GM21423 (cell line): ENCODE measurements around the gene ORAI3.
A peak's percentile ranks its signal among the peaks of the same experiment; 100 is the strongest.
"Not testable (repeated sequence)": the region's sequence is repeated elsewhere in the genome, so short reads cannot be mapped to it uniquely, and the experiment has no call there.

ENCODE experiments used
- ATAC-seq: cut with Tn5 transposase; IDR thresholded peaks from one replicate; pipeline ENCODE4 v1.9.1; 2021; ENCODE audit warnings: mild to moderate bottlenecking, moderate library complexity; ENCODE audit not compliant: unreplicated experiment

The ORAI3 gene

DNA sequence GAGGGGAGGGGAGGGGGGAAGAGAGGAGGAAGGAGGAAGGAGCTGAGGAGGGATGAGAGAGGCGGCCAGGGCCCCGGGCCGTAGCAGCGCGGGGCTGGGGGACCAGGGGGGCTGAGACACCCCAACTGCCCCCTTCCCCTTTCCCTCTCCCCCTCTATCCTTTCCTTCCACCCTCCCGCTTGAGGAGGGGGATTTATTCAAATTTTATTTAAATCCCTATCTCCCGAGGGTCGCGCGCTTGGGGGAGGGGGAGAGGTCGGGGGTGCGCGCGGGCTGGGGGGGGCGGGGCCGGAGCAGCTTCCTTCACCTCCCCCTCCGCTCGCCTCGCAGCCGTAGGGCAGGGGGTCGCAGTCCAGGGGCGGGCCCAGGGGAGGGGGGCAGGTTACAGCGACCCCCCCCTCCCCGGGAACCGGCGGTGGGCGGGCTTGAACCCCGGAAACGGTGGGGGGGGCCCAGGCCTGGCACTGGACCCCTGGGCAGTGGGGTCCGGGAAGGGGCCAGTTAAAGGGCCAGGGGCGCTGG lies 25.3 kb upstream of the ORAI3 start, which contains the start of gene FBXL19:
FBXL19 (plus strand) TSS at position 19 of the 522 bp plus-strand sequence. CDS start 2,183 bp downstream, outside the sequence.
- no peak for ATAC-seq

DNA sequence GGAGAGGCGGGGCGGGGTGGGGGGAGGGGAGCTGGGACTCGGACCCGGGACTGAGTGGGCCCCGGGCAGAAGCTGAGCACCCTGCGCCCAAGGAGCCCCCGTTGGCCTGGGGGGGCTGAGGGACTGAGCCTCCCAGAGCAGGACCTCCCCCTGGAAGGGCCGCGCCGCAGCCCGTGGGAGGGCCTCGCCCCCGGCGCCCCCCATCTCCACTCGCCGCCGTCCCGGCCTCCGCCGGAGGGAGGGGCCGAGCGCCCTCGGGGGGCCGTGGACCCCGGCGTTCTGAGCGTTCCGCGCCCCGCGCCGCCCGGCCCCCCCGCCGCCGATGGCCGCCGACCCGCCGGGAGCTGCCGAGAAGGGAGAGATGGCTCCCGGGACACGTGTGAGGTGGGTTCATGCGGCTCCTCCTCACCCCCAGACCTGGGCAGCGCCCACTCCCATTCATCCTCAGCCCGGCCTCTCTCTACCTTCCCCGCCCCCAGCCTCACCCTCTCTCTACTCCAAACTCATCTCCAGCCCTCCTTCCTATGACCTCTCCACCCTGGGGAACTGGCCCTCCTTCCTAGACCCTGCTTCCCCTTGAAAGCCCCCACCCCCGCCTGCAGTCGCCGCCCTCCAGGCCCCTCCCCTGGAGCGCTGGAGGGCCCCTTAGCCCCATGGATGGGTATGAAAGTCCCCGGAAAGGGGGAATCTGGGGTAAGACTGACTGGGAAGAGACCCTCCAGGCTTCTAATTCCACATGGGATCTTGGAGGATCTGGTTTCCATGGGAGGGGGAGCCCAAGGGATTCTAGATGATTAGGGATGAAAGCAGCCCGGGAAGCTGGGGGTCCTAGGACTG lies 24.6 kb upstream of the ORAI3 start:
- ATAC-seq: no peak

DNA sequence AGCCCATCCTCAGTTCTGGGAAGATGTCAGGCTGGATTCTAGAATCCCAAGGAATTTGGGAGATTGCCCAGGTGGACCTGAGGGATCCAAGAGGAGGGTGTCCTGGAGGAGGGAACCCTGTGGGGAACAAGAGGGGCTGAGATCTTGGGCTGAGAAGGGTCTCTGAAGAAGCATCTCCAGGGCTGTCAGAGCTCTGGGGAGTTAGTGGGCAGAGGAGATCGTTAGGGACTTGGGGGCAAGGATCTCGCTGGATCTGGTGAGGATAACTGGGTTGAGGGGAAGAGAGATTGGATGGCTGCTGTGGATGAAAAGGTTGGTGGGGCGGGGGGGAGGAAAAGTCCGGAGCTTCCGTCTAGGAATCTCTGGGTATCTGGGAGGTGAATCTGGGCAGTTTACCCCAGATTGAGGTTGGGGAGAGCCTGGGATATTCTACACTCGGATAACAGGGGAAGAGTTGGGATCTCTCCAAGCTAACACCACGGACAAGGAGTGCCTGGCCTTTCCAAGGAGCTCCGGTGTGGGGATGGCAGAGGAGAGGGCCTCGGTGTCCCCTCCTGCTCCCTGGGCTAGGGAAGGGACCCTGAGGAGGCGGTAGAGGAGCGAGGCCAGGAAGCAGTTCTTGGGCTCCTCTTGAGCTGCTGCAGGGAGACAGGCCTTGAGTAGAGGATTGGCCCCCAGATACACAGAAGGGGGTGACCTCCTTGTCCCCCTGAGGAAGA lies 23.8 kb upstream of the ORAI3 start:
- ATAC-seq: no peak

DNA sequence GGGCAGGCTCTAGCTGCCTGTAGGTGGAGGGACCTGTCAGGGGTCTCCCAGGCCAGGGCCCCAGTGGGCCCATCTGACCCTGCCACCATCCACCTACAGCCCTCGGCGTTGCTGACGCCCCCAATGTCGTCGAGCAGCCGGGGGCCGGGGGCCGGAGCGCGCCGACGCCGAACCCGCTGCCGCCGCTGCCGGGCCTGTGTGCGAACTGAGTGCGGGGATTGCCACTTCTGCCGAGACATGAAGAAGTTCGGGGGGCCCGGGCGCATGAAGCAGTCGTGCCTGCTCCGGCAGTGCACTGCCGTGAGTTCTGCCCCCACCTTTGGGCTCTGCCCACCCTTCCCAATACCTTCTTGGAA lies 23.3 kb upstream of the ORAI3 start:
- no peak for ATAC-seq

DNA sequence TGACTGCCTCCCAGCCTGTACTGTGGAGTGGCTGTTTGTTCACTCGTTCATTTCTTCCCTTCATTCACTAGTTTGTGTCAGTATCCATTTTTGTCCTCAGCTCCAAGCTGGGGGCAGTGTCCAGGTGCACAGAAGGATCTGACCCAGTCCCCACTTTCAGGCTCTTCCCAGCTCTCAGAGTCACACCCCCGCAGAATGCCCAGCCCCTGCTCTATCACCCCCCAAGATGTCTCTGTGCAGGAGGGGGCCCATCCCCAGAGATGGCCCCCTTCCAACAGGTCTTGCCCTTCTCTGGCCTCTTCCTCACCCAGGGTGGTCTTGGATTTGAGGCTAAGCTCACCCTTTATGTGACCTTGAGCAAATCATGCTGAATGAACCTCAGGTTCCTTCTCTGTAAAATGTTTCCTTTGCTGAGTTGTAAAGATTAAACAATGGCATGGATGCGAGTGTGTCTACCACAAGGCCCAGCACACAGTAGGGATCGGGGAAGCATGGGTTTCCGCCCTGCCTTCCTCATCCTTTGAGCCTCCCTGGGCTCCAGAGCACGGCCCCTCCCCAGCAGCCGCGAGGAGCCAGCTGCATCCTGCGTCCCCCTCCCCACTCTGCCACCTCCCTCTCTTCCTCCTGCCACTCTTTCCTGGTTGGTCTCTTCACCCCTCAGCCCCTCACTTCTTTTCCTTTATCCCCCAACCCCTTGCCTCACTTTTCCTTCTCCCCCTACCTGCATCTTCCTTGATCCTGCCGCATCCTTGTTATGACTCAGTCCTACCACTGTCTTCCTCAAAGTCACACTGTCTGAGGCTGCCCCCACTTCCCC lies 22.7 kb upstream of the ORAI3 start:
- no peak for ATAC-seq

DNA sequence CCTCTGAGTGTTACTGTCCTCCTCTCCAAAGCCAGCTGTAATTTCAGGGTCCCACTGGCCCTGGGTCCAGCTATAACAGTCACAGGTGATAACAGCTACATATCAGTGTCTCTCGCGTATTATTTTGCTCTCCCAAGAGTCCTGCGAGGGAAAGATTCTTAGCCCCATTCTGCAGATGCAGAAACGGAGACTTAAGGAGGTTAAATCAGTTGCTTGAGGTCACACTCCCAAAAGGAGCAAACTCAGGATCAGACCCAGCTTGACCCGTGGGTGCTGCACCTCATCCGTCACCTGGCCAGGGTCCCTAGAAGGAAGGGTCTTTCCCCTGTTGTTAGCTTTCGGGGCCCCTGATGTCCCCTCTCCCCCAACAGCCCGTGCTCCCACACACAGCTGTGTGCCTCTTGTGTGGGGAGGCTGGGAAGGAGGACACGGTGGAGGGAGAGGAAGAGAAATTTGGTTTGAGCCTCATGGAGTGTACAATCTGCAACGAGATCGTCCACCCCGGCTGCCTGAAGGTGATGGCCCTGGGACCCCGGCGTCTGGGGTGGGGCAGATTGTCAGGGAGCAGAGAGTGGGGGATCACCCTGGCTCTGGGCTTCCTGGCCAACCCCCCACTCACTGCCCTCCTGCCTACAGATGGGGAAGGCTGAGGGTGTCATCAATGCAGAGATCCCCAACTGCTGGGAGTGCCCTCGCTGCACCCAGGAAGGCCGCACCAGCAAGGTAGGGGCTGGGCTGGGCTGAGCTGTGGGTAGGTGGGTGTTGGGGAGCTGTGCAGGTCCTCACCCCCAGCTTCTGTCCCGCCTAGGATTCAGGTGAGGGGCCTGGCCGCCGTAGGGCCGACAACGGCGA lies 21.7 kb upstream of the ORAI3 start:
- no peak for ATAC-seq

DNA sequence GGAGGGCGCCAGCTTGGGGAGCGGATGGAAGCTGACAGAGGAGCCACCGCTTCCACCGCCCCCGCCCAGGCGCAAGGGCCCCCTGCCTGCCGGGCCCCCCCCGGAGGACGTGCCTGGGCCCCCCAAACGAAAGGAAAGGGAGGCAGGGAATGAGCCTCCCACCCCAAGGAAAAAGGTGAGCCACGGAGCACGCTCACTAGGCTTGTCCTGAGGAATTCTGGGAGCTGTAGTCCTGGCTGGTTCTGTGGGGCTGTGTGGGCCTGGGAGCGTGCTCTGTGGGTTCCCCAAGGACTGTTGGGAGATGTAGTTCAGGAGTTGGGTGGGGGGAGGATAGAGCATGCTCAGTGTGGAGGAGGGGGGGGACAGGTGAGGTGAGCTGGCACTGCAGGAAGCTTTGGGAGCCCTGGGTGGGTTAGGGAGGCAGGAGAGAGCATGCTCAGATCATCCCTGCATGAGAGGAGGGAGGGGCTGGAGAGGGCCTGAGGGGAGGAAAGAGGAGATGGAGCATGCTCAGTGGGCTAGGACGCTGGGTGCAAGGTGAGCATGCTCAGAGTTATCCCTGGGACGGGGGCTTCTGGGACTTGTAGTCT lies 21.0 kb upstream of the ORAI3 start:
- ATAC-seq: no peak

DNA sequence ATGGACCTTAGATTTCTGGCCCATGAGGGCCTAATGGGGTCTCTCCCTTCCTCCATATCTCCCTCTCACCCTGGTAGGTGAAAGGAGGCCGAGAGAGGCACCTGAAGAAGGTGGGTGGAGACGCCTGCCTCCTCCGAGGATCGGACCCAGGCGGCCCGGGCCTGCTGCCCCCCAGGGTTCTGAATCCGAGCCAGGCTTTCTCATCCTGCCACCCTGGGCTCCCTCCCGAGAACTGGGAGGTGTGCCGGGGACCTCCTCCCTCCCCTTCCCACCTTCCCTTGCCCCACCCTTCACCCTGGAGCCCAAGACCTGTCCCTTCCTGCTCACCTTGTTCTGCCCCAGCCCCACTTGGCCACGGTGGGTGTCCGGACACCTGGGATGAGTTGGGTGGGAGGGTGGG lies 20.5 kb upstream of the ORAI3 start:
- ATAC-seq: no peak

DNA sequence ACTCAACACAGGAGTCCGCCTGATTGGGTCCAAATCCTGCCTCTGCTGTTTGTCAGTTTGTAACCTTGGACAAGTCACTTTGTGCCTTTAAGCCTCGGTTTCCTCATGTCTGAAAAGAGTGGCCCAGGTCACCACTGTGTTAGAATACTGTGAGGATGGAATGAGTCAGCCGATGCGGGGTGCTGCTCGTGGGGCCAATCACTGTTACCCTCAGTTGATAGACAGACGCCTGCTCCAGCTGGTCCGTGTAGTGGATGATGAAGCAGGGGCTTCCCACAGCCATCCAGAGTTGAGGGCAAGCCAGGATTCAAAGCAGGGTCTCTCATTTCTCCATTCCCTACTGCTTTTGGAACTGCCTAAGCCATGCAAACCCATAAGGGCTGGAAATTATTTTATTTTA lies 19.7 kb upstream of the ORAI3 start:
- ATAC-seq: no peak

DNA sequence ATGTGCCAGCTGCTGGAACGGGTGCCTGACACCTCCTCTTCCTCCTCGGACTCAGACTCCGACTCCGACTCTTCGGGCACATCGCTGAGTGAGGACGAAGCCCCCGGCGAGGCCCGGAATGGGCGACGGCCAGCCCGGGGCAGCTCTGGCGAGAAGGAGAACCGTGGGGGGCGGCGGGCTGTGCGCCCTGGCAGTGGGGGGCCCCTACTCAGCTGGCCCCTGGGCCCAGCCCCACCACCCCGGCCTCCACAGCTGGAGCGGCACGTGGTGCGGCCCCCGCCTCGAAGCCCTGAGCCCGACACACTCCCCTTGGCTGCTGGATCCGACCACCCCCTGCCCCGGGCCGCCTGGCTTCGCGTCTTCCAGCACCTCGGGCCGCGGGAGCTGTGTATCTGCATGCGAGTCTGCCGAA lies 18.7 kb upstream of the ORAI3 start:
- ATAC-seq: no peak

DNA sequence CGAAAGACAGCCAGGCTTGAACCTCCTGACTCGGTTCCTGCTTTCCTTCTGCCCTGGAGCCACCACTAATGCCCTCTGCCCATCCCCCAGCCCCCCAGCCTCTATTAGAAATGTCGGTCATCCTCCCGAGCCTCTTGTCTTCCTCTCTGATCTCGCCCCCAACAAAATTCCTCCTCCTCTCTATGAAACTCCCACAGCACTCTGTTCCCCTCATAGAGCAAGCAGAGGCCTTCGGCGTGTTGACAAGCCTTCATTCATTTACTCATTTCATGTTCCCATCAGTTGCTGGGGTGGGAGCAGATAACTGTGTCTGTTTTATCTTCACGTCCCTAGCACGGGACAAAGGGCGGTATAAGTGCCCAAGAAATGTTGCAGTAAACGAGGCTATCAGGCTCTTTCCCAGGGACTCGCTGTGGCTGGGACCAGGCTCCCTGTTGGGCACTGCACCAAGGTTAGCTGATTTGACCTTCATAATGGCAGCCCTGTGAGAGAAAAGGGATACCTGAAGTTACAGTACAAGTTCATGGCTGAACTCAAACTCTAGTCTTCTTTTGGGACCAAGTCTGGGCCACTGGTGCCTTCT lies 17.7 kb upstream of the ORAI3 start:
- no peak for ATAC-seq

DNA sequence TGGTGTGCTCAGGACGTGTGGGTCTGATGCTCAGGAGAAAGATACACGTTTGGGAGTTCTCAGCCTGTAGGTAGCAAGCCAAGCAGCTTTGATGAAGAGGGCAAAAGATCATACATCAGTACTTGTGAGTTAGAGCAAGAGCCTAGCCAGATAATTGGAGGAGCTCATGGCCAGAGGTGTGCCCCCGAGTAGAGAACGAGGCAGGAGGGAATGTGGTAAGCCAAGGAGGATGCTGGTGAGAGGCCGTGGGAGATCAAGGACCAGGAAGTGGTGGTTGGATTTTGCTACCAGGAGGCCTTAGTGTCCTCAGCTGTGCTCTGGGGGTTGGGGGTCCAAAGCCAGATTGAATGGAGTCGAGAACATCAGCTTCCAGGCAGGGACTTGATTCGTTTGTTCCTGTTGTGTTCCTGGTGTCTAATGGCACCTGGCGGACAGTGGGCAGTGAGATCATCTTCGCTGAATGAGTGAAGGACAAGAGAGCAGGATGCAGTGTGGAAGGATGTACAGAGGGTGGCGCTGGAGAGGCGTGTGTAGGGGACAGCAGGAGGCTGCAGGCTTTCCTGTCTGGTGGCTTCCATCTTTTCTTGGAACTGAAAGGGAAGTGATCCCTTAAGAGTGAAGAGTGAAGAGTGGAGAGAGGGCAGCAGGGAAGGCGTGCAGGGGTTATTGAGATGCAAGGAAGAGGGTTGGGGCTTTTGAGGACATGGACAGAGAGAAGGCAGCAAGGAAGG lies 13.9 kb upstream of the ORAI3 start:
- no peak for ATAC-seq

DNA sequence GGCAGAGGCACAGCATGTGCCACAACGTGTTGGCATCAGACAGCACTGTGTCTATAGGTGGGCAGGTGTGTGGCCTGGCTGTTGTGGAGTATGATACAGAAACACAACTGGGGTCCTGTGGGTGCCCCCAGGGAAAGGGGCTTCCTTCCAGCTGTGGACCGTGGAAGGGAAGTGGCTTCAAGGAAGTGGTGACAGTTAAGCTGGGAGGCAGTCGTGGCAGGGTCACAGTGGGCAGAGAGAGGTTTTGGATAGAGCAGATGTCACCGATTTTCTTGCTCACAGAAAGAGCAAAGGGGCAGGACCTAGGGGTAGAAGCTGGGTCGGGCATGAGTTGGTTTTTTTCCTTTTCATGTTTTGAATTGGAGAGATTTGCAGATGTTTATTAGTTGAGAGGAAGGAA lies 11.2 kb upstream of the ORAI3 start:
- no peak for ATAC-seq

DNA sequence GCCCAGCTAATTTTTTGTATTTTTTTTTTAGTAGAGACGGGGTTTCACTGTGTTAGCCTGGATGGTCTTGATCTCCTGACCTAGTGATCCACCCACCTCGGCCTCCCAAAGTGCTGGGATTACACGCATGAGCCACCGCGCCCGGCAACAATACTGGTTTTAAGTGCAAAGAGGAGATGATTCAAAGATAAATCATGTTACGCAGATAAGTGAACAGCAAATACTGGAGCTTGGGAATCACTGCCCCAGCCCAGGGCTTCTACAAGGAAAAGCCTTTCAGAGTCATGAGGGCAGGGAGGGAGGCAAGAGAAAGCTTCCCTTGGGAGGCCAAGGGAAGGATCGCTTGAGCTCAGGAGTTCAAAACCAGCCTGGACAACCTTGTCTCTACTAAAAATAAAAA lies 9.3 kb upstream of the ORAI3 start:
- ATAC-seq: not testable (repeated sequence)

DNA sequence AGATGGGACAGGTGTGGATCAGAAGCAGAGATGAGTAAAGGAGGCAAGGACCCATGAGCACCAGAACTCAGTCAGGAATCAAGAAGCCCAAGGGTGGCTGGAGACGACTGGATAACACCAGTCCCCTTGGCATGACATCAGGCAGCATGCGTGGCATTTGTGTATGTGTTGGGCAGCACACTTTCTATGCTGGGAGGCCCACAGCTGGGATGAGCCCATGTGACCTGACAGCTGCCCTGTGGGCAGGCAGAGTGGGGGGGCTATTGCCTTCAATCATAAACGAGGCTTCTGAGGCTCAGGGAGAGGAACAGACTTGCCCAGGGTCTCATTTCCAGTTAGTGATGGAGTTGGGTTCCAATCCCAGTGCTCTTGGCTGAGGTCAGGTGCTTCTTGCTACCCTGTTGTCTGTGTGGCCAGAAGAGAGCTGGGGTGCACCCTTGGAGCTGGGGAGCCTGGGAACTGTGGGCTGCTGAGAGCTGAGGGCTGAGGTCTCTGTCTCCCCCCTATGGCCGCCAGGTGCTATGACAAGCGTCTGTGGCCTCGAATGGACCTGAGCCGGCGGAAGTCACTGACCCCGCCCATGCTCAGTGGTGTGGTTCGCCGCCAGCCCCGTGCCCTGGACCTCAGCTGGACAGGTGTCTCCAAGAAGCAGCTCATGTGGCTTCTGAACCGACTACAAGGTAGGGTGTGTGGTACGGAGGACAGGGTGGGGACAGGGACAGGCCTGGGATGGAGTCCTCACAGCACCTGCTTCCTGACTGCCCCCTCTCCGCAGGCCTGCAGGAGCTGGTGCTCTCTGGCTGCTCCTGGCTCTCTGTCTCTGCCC lies 7.1 kb upstream of the ORAI3 start:
- ATAC-seq: peak; percentile 84

DNA sequence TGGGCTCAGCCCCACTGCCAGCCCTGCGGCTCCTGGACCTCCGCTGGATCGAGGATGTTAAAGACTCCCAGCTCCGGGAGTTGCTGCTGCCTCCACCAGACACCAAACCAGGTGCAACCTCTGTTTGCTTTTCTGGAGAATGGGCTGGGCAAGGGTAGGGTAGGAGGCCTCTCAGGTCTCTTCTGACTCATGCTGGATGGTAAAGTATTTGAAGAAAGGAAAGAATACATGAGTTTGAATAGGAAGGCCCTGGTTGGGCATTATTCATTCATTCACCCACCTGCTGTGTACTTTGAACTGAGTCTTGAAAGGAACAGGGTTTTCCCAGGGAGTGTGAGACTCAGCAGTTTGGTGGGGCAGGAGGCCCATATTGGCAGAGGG lies 6.5 kb upstream of the ORAI3 start:
- no peak for ATAC-seq

DNA sequence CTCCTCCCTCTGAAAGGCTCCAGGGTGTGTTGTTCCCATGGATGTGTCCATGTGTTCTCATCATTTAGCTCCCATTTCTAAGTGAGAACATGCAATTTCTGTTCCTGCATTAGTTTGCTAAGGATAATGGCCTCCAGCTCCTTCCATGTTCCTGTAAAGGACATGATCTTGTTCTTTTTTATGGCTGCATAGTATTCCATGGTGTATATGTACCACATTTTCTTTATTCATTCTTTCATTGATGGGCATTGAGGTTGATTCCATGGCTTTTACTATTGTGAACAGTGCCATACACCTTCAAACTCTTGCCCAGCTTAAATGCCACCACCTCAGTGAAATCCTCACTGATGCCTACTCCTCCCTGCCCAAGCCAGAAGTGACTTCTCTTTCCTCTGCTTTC lies 4.5 kb upstream of the ORAI3 start:
- no peak for ATAC-seq
